Measurements from ENCODE around the gene IL32.

The IL32 gene

GRCh38 chr16:3027983-3028715 is 37.3 kb upstream of the IL32 start:
- DNase-seq (ENCODE audit: low spot score): peak; percentile 90

GRCh38 chr16:3028716-3029319 is 36.6 kb upstream of the IL32 start:
- no peak for DNase-seq (ENCODE audit: low spot score)

GRCh38 chr16:3029491-3030221 is 35.8 kb upstream of the IL32 start:
- DNase-seq (ENCODE audit: low spot score): no peak

- DNase-seq (ENCODE audit: low spot score): no peak
These were observed 34.9 kb upstream of the IL32 start for GRCh38 chr16:3030222-3031212.

GRCh38 chr16:3032624-3033023 is 32.8 kb upstream of the IL32 start:
- DNase-seq (ENCODE audit: low spot score): no peak

GRCh38 chr16:3035289-3035971 is 30.0 kb upstream of the IL32 start:
- no peak for DNase-seq (ENCODE audit: low spot score)

- no peak for DNase-seq (ENCODE audit: low spot score)
These were observed 29.3 kb upstream of the IL32 start for GRCh38 chr16:3035972-3036725.

GRCh38 chr16:3036726-3037315 is 28.6 kb upstream of the IL32 start, which contains the start of gene BICDL2:
TSS of gene BICDL2 (minus strand) at chr16:3036944. CDS start at chr16:3035496, 1,448 bp downstream.
- no peak for DNase-seq (ENCODE audit: low spot score)

GRCh38 chr16:3038256-3038655 is 27.2 kb upstream of the IL32 start:
- no peak for DNase-seq (ENCODE audit: low spot score)

- DNase-seq (ENCODE audit: low spot score): no peak
These were observed 26.5 kb upstream of the IL32 start for GRCh38 chr16:3038896-3039295.

- no peak for DNase-seq (ENCODE audit: low spot score)
These were observed 23.1 kb upstream of the IL32 start for GRCh38 chr16:3042376-3042775.

- no peak for DNase-seq (ENCODE audit: low spot score)
These were observed 20.7 kb upstream of the IL32 start for GRCh38 chr16:3044708-3045107.

- no peak for DNase-seq (ENCODE audit: low spot score)
These were observed 19.4 kb upstream of the IL32 start, which contains the start of gene MMP25 for GRCh38 chr16:3045758-3046640. TSS of gene MMP25 (plus strand) at chr16:3046561. CDS start at chr16:3046918, 357 bp downstream.

- no peak for DNase-seq (ENCODE audit: low spot score)
These were observed 18.6 kb upstream of the IL32 start for GRCh38 chr16:3046641-3047386.

GRCh38 chr16:3047387-3047720 is 18.1 kb upstream of the IL32 start:
- no peak for DNase-seq (ENCODE audit: low spot score)

GRCh38 chr16:3049921-3050481 is 15.4 kb upstream of the IL32 start:
- no peak for DNase-seq (ENCODE audit: low spot score)

GRCh38 chr16:3050487-3050886 is 15.0 kb upstream of the IL32 start:
- no peak for DNase-seq (ENCODE audit: low spot score)

GRCh38 chr16:3051009-3051408 is 14.4 kb upstream of the IL32 start:
- no peak for DNase-seq (ENCODE audit: low spot score)

Measured in hematopoietic multipotent progenitor cell treated with erythropoietin and hydrocortisone succinate and interleukin-3 and kit ligand, for 17 days (in vitro differentiated cells).